Ishikawa (cell line): ENCODE data around the gene TXNRD3.

Experiments
- CEBPB ChIP-seq: IDR thresholded peaks from 2 replicates; pipeline ENCODE4 v1.6.1; 2012
- EGR1 ChIP-seq: IDR thresholded peaks from 2 replicates; pipeline ENCODE4 v1.6.1; 2012
- EP300 ChIP-seq: IDR thresholded peaks from 2 replicates; pipeline ENCODE4 v1.6.1; 2012; ENCODE audit warnings: borderline replicate concordance
- FOXM1 ChIP-seq: IDR thresholded peaks from 2 replicates; pipeline ENCODE4 v1.6.1; 2012; ENCODE audit warnings: low read depth, borderline replicate concordance
- RAD21 ChIP-seq: IDR thresholded peaks from 2 replicates; pipeline ENCODE4 v1.6.1; 2012; ENCODE audit warnings: low read depth
- TAF1 ChIP-seq: IDR thresholded peaks from 2 replicates; pipeline ENCODE4 v1.6.1; 2012; ENCODE audit warnings: low read depth, mild to moderate bottlenecking
- YY1 ChIP-seq: IDR thresholded peaks from 2 replicates; pipeline ENCODE4 v1.6.1; 2012; ENCODE audit warnings: low read depth
- ZBTB7A ChIP-seq: IDR thresholded peaks from 2 replicates; pipeline ENCODE4 v1.6.1; 2012; ENCODE audit warnings: low read depth

GRCh38 chr3:126577261-126577660 is 77.7 kb downstream of the TXNRD3 start:
- TF ChIP-seq FOXM1 (no peak), YY1 (no peak), TAF1 (no peak), EGR1 (no peak), EP300 (no peak), CEBPB (no peak), RAD21 (no peak), ZBTB7A (no peak)
